Measurements from ENCODE around the gene ARRDC5. TPM values are rescaled to one million over a fixed set of nuclear protein-coding genes. Genes with fewer than 3 reads are reported as not detected.
"Not testable (repeated sequence)": the region's sequence is repeated elsewhere in the genome, so short reads cannot be mapped to it uniquely, and the experiment has no call there.

Gene ARRDC5
- total RNA-seq, 1 experiment from 2014 or later, result not detected

GRCh38 chr19:4906963-4907362, 4.3 kb upstream of the ARRDC5 start:
- H3K36me3 Mint-ChIP-seq, result no peaks in the 10 kb centered on the region
- POLR2A ChIA-PET, result no interaction called here
- TF ChIP-seq, protein P1, sequence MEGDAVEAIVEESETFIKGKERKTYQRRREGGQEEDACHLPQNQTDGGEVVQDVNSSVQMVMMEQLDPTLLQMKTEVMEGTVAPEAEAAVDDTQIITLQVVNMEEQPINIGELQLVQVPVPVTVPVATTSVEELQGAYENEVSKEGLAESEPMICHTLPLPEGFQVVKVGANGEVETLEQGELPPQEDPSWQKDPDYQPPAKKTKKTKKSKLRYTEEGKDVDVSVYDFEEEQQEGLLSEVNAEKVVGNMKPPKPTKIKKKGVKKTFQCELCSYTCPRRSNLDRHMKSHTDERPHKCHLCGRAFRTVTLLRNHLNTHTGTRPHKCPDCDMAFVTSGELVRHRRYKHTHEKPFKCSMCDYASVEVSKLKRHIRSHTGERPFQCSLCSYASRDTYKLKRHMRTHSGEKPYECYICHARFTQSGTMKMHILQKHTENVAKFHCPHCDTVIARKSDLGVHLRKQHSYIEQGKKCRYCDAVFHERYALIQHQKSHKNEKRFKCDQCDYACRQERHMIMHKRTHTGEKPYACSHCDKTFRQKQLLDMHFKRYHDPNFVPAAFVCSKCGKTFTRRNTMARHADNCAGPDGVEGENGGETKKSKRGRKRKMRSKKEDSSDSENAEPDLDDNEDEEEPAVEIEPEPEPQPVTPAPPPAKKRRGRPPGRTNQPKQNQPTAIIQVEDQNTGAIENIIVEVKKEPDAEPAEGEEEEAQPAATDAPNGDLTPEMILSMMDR (IDR thresholded peaks at IDR 0.05), result no peak
- H3K9me3 Mint-ChIP-seq, result no peaks in the 10 kb centered on the region
- H3K27ac Mint-ChIP-seq, result no peak overlapping the region
- H3K27me3 Mint-ChIP-seq (ENCODE audit: low read depth), result peaks cover 39% of the 10 kb centered on the region
- DNase-seq (ENCODE audit: low spot score) (no peak), ATAC-seq (no peak)
- H3K4me1 Mint-ChIP-seq, result peaks cover 18% of the 10 kb centered on the region
- no peak overlapping the region for H3K4me3 Mint-ChIP-seq
- CTCF ChIA-PET, result interaction anchor here (1.0 kb wide), 1 partner anchor 37 kb away, joined by 3 read pairs; no protein-coding TSS in a partner anchor

- no peaks in the 10 kb centered on the region for H3K9me3 Mint-ChIP-seq
- H3K27ac Mint-ChIP-seq, result no peak overlapping the region
- ChIA-PET POLR2A (no interaction called here), CTCF (no interaction called here)
- H3K36me3 Mint-ChIP-seq, result no peaks in the 10 kb centered on the region
- peaks cover 5% of the 10 kb centered on the region for H3K4me1 Mint-ChIP-seq
- H3K27me3 Mint-ChIP-seq (ENCODE audit: low read depth), result peaks cover 52% of the 10 kb centered on the region
- no peak for TF ChIP-seq ZNF281 (CRISPR knock-in tag; IDR thresholded peaks at IDR 0.05)
- TF ChIP-seq, protein P2, sequence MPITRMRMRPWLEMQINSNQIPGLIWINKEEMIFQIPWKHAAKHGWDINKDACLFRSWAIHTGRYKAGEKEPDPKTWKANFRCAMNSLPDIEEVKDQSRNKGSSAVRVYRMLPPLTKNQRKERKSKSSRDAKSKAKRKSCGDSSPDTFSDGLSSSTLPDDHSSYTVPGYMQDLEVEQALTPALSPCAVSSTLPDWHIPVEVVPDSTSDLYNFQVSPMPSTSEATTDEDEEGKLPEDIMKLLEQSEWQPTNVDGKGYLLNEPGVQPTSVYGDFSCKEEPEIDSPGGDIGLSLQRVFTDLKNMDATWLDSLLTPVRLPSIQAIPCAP (CRISPR knock-in tag; IDR thresholded peaks at IDR 0.05), result no peak
- no peak for TF ChIP-seq TP53 (CRISPR knock-in tag; IDR thresholded peaks at IDR 0.05)
- no peak for TF ChIP-seq IRF2 (CRISPR knock-in tag; IDR thresholded peaks at IDR 0.05; ENCODE audit: borderline replicate concordance, low read depth)
- TF ChIP-seq ZNF138 (CRISPR knock-in tag; conservative IDR thresholded peaks at IDR 0.05), result no peak
- TF ChIP-seq, protein P3, sequence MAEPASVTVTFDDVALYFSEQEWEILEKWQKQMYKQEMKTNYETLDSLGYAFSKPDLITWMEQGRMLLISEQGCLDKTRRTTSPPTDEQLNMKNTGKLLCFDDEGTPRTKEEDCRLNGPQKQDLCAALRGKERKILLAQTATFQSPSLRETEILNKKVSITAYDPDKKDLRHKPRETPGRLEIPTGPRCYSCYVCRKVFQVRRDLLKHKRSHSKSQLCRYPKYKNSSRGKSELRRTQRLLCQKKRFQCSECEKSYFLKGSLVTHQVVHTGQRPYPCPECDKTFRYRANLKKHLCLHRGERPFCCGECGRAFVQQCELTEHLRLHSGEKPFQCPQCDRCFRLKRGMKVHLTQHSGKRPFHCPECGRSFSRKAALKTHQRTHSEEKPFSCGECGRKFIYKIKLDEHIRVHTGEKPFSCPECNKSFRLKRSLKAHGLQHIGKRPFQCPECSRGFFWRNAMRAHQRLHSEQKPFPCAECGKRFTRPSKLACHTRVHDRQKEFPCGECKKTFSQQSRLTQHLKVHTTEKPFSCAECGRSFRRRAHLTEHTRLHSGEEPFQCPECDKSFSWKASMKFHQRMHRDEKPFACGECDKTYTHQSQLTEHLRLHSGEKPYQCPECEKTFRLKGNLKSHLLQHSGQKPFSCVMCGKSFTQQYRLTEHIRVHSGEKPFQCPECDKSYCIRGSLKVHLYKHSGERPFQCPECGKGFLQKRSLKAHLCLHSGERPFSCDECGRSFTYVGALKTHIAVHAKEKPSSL (CRISPR knock-in tag; conservative IDR thresholded peaks at IDR 0.05), result no peak
- no peak for TF ChIP-seq HMGA2 (CRISPR knock-in tag; IDR thresholded peaks at IDR 0.05)
- TF ChIP-seq PRRX2 (CRISPR knock-in tag; IDR thresholded peaks at IDR 0.05), result no peak
- TF ChIP-seq, protein P4, sequence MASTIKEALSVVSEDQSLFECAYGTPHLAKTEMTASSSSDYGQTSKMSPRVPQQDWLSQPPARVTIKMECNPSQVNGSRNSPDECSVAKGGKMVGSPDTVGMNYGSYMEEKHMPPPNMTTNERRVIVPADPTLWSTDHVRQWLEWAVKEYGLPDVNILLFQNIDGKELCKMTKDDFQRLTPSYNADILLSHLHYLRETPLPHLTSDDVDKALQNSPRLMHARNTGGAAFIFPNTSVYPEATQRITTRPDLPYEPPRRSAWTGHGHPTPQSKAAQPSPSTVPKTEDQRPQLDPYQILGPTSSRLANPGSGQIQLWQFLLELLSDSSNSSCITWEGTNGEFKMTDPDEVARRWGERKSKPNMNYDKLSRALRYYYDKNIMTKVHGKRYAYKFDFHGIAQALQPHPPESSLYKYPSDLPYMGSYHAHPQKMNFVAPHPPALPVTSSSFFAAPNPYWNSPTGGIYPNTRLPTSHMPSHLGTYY (CRISPR knock-in tag; IDR thresholded peaks at IDR 0.05), result no peak
- no peak for TF ChIP-seq ELF4 (CRISPR knock-in tag; IDR thresholded peaks at IDR 0.05; ENCODE audit: low read depth)
- no peak for TF ChIP-seq TEAD4 (CRISPR knock-in tag; IDR thresholded peaks at IDR 0.05)
- no peak for TF ChIP-seq ZNF416 (CRISPR knock-in tag; IDR thresholded peaks at IDR 0.05)
- no peak for TF ChIP-seq E2F1 (CRISPR knock-in tag; IDR thresholded peaks at IDR 0.05)
- TF ChIP-seq, protein P5, sequence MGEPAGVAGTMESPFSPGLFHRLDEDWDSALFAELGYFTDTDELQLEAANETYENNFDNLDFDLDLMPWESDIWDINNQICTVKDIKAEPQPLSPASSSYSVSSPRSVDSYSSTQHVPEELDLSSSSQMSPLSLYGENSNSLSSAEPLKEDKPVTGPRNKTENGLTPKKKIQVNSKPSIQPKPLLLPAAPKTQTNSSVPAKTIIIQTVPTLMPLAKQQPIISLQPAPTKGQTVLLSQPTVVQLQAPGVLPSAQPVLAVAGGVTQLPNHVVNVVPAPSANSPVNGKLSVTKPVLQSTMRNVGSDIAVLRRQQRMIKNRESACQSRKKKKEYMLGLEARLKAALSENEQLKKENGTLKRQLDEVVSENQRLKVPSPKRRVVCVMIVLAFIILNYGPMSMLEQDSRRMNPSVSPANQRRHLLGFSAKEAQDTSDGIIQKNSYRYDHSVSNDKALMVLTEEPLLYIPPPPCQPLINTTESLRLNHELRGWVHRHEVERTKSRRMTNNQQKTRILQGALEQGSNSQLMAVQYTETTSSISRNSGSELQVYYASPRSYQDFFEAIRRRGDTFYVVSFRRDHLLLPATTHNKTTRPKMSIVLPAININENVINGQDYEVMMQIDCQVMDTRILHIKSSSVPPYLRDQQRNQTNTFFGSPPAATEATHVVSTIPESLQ (CRISPR knock-in tag; IDR thresholded peaks at IDR 0.05), result no peak
- no peak for ATAC-seq
- no peak for DNase-seq (ENCODE audit: low spot score)
- H3K4me3 Mint-ChIP-seq, result no peak overlapping the region
Measured at GRCh38 chr19:4904481-4904880, 1.8 kb upstream of the ARRDC5 start.

GRCh38 chr19:4900879-4901278, 1.8 kb downstream of the ARRDC5 start:
- POLR2A ChIA-PET; H3K4me3 Mint-ChIP-seq; DNase-seq (ENCODE audit: low spot score); CTCF ChIA-PET; H3K27ac Mint-ChIP-seq; ATAC-seq; H3K4me1 Mint-ChIP-seq; H3K9me3 Mint-ChIP-seq; H3K36me3 Mint-ChIP-seq: not testable (repeated sequence)
- H3K27me3 Mint-ChIP-seq (ENCODE audit: low read depth), result peaks cover 53% of the 10 kb centered on the region

Data from WTC11 (cell line).